ENCODE measurements around the gene IL17REL.

- no peak for TF ChIP-seq CTCF (IDR thresholded peaks at IDR 0.05; ENCODE audit: insufficient read depth, low read length)
- no peak for TF ChIP-seq GABPA (IDR thresholded peaks at IDR 0.05; ENCODE audit: low read depth)
These were observed 936 bp downstream of the IL17REL start for GRCh38 chr22:50011447-50012210.

Data from HL-60 (cell line).